MCF 10A (cell line): ENCODE results near the gene PPP3R2. TPM values are rescaled to one million over a fixed set of nuclear protein-coding genes. Genes with fewer than 3 reads are reported as not detected.

Experiments
- BruUV-seq: library from RNA; stranded (reverse); fragments of 400-500 nt; replicated peaks from 2 replicates; lab custom pipeline; 2021; lab: Mats Ljungman, UMichigan
- CTCF ChIA-PET: fragments of 300-600 bp; sonication (Branson Sonifier 250); formaldehyde crosslinking; extraction: SDS; loops from one replicate; lab custom pipeline; 2021; ENCODE audit warnings: antibody characterized with exemption, inconsistent platforms; lab: Yijun Ruan, JAX
- POLR2A ChIA-PET: fragments of 300-600, 350-650 bp; sonication (Branson Sonifier 250); formaldehyde crosslinking; extraction: SDS; loops from one replicate; lab custom pipeline; 2020; ENCODE audit warnings: antibody characterized with exemption, inconsistent platforms; lab: Yijun Ruan, JAX
- DNase-seq: peaks from one replicate; pipeline ENCODE4 v3.0.0-alpha.2; 2018; ENCODE audit not compliant: unreplicated experiment
- H3K27ac Mint-ChIP-seq: one replicate; pipeline ENCODE4 v1.8.0; 2022; ENCODE audit warnings: mild to moderate bottlenecking, low read depth, mixed read lengths; ENCODE audit not compliant: unreplicated experiment
- H3K27me3 Mint-ChIP-seq: one replicate; pipeline ENCODE4 v1.8.0; 2022; ENCODE audit warnings: mixed read lengths; ENCODE audit not compliant: insufficient read depth, unreplicated experiment
- H3K36me3 Mint-ChIP-seq: one replicate; pipeline ENCODE4 v1.8.0; 2022; ENCODE audit warnings: mild to moderate bottlenecking, moderate library complexity, mixed read lengths; ENCODE audit not compliant: insufficient read depth, unreplicated experiment
- H3K4me1 Mint-ChIP-seq: one replicate; pipeline ENCODE4 v1.8.0; 2022; ENCODE audit warnings: mixed read lengths; ENCODE audit not compliant: insufficient read depth, unreplicated experiment
- H3K4me3 Mint-ChIP-seq: one replicate; pipeline ENCODE4 v1.8.0; 2022; ENCODE audit warnings: mild to moderate bottlenecking, moderate library complexity, mixed read lengths; ENCODE audit not compliant: unreplicated experiment
- H3K9me3 Mint-ChIP-seq: one replicate; pipeline ENCODE4 v1.8.0; 2022; ENCODE audit warnings: mixed read lengths; ENCODE audit not compliant: unreplicated experiment
- intact Hi-C: fragments of 100-400 bp; cut with micrococcal nuclease; formaldehyde crosslinking; loops from 2 replicates; pipeline ENCODE4 v1.14.1; 2022
- total RNA-seq: library from RNA; stranded (reverse); gene quantifications from 2 replicates; pipeline ENCODE4 v1.2.3, GENCODE V29; 2022
- TF ChIP-seq, protein P1 (sequence below): fragments of 200-600 bp; IDR thresholded peaks from one replicate; pipeline ENCODE4 v1.8.0; 2022; ENCODE audit warnings: antibody characterized with exemption, mild to moderate bottlenecking; ENCODE audit not compliant: unreplicated experiment

Gene PPP3R2
- total RNA-seq, 1 experiment from 2014 or later, result not detected

DNA sequence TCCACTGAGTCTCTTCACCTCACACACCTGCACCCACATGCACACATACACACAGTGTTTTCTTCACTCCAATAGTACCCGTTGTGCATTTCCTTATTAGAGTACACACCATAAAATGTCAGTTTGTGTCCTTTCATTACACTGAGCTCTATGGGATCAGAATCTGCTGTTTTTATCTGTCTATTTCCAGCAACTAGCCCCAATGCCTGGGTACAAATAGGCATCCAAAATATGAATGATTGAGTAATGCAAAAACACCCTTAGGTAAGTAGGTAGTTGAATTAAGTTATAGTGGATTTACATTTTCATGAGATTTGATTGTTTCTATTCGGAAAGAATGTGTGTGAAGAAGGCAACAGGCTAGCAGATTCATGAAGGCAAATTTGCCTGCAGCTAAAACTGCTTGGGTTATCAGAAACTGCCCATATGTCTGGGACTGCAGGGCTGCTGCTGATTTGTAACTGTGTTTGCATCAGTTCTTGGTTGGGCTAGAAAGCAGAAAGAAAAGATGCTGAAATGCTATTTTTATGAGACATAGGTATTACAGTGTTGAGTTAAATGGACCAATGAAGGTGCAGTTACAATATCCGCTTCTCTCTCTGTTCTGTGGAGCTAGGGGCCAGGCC, 26.9 kb downstream of the PPP3R2 start:
- intact Hi-C loops, result loop anchor here (1.0 kb wide), 1 partner anchor 109 kb away; no protein-coding TSS in a partner anchor
- Mint-ChIP-seq H3K4me1 (no peaks in the 10 kb centered on the region), H3K27ac (no peak overlapping the region), H3K9me3 (no peaks in the 10 kb centered on the region), H3K27me3 (no peaks in the 10 kb centered on the region), H3K4me3 (no peak overlapping the region), H3K36me3 (peaks cover 43% of the 10 kb centered on the region)
- ChIA-PET POLR2A (no interaction called here), CTCF (interaction anchor here (0.5 to 5.7 kb wide), 22 partner anchors 9 to 1683 kb away, joined by 3 to 83 read pairs (median 4); no protein-coding TSS in a partner anchor)
- no TSS peak for BruUV-seq
- DNase-seq, result no peak
- TF ChIP-seq, protein P1, sequence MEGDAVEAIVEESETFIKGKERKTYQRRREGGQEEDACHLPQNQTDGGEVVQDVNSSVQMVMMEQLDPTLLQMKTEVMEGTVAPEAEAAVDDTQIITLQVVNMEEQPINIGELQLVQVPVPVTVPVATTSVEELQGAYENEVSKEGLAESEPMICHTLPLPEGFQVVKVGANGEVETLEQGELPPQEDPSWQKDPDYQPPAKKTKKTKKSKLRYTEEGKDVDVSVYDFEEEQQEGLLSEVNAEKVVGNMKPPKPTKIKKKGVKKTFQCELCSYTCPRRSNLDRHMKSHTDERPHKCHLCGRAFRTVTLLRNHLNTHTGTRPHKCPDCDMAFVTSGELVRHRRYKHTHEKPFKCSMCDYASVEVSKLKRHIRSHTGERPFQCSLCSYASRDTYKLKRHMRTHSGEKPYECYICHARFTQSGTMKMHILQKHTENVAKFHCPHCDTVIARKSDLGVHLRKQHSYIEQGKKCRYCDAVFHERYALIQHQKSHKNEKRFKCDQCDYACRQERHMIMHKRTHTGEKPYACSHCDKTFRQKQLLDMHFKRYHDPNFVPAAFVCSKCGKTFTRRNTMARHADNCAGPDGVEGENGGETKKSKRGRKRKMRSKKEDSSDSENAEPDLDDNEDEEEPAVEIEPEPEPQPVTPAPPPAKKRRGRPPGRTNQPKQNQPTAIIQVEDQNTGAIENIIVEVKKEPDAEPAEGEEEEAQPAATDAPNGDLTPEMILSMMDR, result no peak

DNA sequence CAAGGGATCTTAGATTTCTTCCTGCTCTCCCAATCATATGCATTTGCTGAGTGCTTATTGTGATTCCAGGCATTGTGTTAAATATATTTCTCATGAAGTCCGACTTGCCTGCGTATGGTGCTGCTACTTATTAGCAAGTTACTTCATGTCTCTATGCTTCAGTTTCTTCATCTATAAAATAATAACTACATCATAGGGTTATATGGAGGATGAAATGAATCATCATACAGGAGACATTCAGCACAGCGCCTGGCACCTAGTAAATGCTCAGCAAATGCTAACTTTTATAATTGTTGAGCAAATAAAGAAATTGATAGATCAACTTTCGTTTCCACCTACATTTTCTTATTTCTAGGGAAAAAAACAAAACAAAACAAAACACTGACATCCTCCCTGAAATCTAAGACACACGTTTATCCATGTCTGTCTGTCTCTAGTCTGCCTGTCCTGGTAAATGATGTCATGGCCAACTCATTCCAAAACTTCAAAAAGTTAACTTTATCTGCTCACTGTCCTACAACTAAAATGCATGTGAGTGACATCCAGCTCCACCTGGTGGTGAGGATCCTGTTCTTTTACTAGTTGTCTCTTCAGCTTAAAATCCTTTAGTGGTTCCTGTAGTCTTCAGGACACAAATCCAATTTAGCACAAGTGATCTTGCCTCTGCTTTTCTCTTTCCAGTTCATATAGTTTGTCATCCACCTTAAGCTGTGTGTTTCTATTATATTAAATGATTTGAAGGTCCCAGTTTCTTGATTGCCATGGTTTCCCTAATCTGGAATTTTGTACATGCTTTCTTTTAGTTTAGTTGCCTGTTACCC, 27.7 kb downstream of the PPP3R2 start:
- BruUV-seq, result no TSS peak
- Mint-ChIP-seq H3K4me3 (no peak overlapping the region), H3K36me3 (peaks cover 50% of the 10 kb centered on the region), H3K27ac (no peak overlapping the region), H3K4me1 (no peaks in the 10 kb centered on the region), H3K27me3 (no peaks in the 10 kb centered on the region), H3K9me3 (no peaks in the 10 kb centered on the region)
- TF ChIP-seq, protein P1, result no peak
- peak; percentile 45 for DNase-seq
- POLR2A ChIA-PET, result no interaction called here
- CTCF ChIA-PET, result interaction anchor here (0.5 to 5.7 kb wide), 25 partner anchors 10 to 1684 kb away, joined by 3 to 83 read pairs (median 4); partner anchors contain the start of gene RNF20
- intact Hi-C loops, result loop anchor here (1.0 kb wide), 1 partner anchor 108 kb away; no protein-coding TSS in a partner anchor

DNA sequence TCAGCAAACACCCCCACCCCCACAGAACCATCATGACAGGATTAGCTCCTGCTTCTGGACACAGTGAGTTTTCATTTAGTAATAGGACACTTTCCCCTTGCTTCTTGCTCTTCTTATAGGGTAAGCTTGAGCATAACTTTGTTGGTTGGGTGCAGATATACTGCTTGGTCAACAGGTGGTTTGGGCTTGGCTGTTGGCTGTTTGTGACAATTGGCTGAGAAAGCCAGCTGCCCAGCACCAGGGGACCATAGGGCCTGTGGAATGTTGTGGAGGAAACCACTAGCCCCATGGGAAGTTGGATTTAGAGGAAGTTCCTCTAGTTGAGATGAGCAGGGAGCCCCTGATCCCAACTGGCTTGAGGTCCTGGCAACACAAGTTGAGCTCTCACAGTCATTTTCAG, 30.5 kb downstream of the PPP3R2 start:
- BruUV-seq, result no TSS peak
- Mint-ChIP-seq H3K4me3 (no peak overlapping the region), H3K27ac (no peak overlapping the region), H3K9me3 (no peaks in the 10 kb centered on the region), H3K27me3 (no peaks in the 10 kb centered on the region), H3K36me3 (peaks cover 73% of the 10 kb centered on the region), H3K4me1 (no peaks in the 10 kb centered on the region)
- ChIA-PET POLR2A (interaction anchor here (0.9 kb wide), 1 partner anchor 13 kb away, joined by 3 read pairs; no protein-coding TSS in a partner anchor), CTCF (interaction anchor here (0.6 to 5.7 kb wide), 7 partner anchors 9 to 1155 kb away, joined by 3 to 83 read pairs (median 7); no protein-coding TSS in a partner anchor)
- DNase-seq, result no peak
- intact Hi-C loops, result no loop called here
- TF ChIP-seq, protein P1, result no peak

DNA sequence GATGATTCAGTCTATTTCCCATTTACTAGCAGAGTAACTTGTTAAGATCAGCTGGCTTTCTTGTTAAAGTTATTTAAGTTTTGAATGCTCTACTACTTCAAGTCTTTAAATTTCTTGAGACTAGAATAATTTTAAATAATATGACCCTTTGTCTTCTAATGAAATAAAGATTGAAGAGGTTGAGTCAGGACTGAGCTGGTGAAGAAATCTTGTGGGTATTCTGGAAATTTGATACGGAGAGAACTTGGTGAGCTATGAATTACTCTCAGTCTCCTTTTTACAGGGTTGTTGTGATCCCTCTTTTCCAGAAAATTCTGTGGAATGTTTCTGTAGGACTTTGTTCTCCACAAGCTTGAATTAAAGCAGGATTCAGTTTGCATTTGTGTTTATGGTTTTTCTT, 31.8 kb downstream of the PPP3R2 start:
- no TSS peak for BruUV-seq
- TF ChIP-seq, protein P1, result no peak
- DNase-seq, result no peak
- POLR2A ChIA-PET, result no interaction called here
- Mint-ChIP-seq H3K27me3 (no peaks in the 10 kb centered on the region), H3K4me3 (no peak overlapping the region), H3K4me1 (no peaks in the 10 kb centered on the region), H3K27ac (no peak overlapping the region), H3K36me3 (peaks cover 81% of the 10 kb centered on the region), H3K9me3 (no peaks in the 10 kb centered on the region)
- CTCF ChIA-PET, result interaction anchor here (1.0 to 5.7 kb wide), 3 partner anchors 33 to 114 kb away, joined by 3 to 83 read pairs (median 4); no protein-coding TSS in a partner anchor
- intact Hi-C loops, result no loop called here
